Measurements from ENCODE around the gene RSRP1. TPM values are rescaled to one million over a fixed set of nuclear protein-coding genes. Genes with fewer than 3 reads are reported as not detected.

RSRP1 gene
- total and polyA plus RNA-seq, 12 donors, result 22.8 to 663 (median 107) TPM

DNA sequence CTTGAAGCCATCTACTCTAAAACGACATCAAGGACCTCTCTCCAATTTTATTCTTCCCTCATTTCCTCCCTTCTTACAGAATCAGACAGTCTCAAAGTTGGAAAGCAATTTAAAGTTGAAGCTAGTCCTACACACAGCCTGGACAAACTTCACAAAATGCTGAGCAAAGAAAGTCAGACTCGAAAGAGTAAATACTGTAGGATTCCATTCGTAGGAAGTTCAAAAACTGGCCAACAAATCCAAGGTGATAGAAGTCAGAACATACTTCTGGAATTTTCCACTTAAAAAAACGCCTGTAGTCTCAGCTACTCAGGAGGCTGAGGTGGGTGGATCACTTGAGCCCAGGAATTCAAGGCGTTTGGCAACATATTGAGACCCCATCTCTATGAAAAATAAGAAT lies 34.5 kb downstream of the RSRP1 start:
- Histone ChIP-seq H3K9me3 (replicated peaks in 1 of 3) (no peaks in the 10 kb centered on the region), H3K27ac (no peak overlapping the region), H3K4me1 (replicated peaks in 1 of 2) (no peaks in the 10 kb centered on the region), H3K36me3 (replicated peaks in 1 of 2) (no peaks in the 10 kb centered on the region), H3K4me3 (no peak overlapping the region), H3K27me3 (peaks cover 4% of the 10 kb centered on the region)
- intact Hi-C loops (cut with DNase I), result no loop called here
- DNase-seq, result no peak
- 52 to 60% (median 56%) methylated on average over 5 of the region's 5 CpGs for WGBS, 4 donors
- TF ChIP-seq CTCF (IDR thresholded peaks at IDR 0.05) (no peak), POLR2A (IDR thresholded peaks at IDR 0.05) (no peak)

DNA sequence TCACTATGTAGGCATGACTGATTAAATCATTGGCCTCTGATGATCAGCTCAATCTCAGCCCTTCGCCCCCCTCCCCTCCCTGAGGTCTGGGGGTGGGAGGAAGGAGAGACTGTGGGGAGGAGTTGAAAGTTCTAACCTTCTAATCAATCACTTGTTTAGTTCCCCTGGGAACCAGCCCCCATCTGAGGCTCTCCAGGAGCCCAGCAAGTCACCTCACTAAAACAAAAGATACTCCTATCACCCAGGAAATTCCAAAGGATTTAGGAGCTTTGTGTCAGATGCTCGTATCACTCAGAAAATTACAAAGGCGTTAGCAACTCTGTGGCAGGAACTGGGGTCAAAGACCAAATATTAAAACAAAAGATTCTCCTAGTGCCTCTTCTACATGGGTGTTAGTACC lies 36.5 kb downstream of the RSRP1 start:
- intact Hi-C loops (cut with DNase I), result no loop called here
- Histone ChIP-seq H3K4me1 (replicated peaks in 1 of 2) (no peaks in the 10 kb centered on the region), H3K36me3 (replicated peaks in 1 of 2) (no peaks in the 10 kb centered on the region), H3K27ac (no peak overlapping the region), H3K27me3 (peaks cover 4% of the 10 kb centered on the region), H3K9me3 (replicated peaks in 1 of 3) (no peaks in the 10 kb centered on the region), H3K4me3 (no peak overlapping the region)
- TF ChIP-seq POLR2A (IDR thresholded peaks at IDR 0.05) (no peak), CTCF (IDR thresholded peaks at IDR 0.05) (no peak)
- WGBS, 4 donors, result 29 to 52% (median 42%) methylated on average over 3 of the region's 3 CpGs
- no peak for DNase-seq

GRCh38 chr1:25209516-25209915 lies 37.7 kb downstream of the RSRP1 start:
- 77 to 85% (median 81%) methylated on average over 4 of the region's 4 CpGs for WGBS, 4 donors
- Histone ChIP-seq H3K4me1 (replicated peaks in 1 of 2) (no peaks in the 10 kb centered on the region), H3K9me3 (replicated peaks in 1 of 3) (no peaks in the 10 kb centered on the region), H3K4me3 (no peak overlapping the region), H3K27me3 (peaks cover 4% of the 10 kb centered on the region), H3K27ac (no peak overlapping the region), H3K36me3 (replicated peaks in 1 of 2) (no peaks in the 10 kb centered on the region)
- no peak for TF ChIP-seq POLR2A (IDR thresholded peaks at IDR 0.05)
- TF ChIP-seq CTCF (IDR thresholded peaks at IDR 0.05), result no peak
- intact Hi-C loops (cut with DNase I), result loop anchor here in 1 of 2 donors (10.0 kb wide), 1 partner anchor 365 kb away; no protein-coding TSS in a partner anchor
- no peak for DNase-seq

- intact Hi-C loops (cut with DNase I), result loop anchor here in 1 of 2 donors (10.0 kb wide), 1 partner anchor 364 kb away; no protein-coding TSS in a partner anchor
- H3K27me3 ChIP-seq, result peaks cover 4% of the 10 kb centered on the region
- no peaks in the 10 kb centered on the region for H3K36me3 ChIP-seq (replicated peaks in 1 of 2)
- no peak overlapping the region for H3K4me3 ChIP-seq
- 50 to 79% (median 66%) methylated on average over 2 of the region's 2 CpGs for WGBS, 4 donors
- TF ChIP-seq POLR2A (IDR thresholded peaks at IDR 0.05) (no peak), CTCF (IDR thresholded peaks at IDR 0.05) (no peak)
- H3K27ac ChIP-seq, result no peak overlapping the region
- H3K4me1 ChIP-seq (replicated peaks in 1 of 2), result no peaks in the 10 kb centered on the region
- DNase-seq, result no peak
- no peaks in the 10 kb centered on the region for H3K9me3 ChIP-seq (replicated peaks in 1 of 3)
Observed at GRCh38 chr1:25208561-25209222, 38.6 kb downstream of the RSRP1 start.

Data from adrenal gland (tissue), 12 donors.